ENCODE data around the gene ALDH3B2.

Gene ALDH3B2

GRCh38 chr11:67649634-67650510, 24.6 kb downstream of the ALDH3B2 start:
- Histone ChIP-seq H4K91ac (ENCODE audit: low read length) (peak overlapping the region; percentile 1), H3K79me1 (replicated peaks; ENCODE audit: low read length, poor library complexity, severe bottlenecking) (no peaks in the 10 kb centered on the region), H2AK5ac (ENCODE audit: low read length, severe bottlenecking) (no peak overlapping the region), H2AFZ (ENCODE audit: low read depth, low read length) (no peak overlapping the region), H3K18ac (ENCODE audit: low read depth in 1 of 2, low read length in 2 of 2) (no peak overlapping the region), H3K4me2 (ENCODE audit: low read length, poor library complexity, severe bottlenecking) (no peak overlapping the region), H3K4me1 (ENCODE audit: control insufficient read depth, insufficient read depth, low read depth, low read length) (peaks cover 3% of the 10 kb centered on the region), H2BK5ac (ENCODE audit: low read depth, low read length, poor library complexity, severe bottlenecking) (no peak overlapping the region), H4K8ac (ENCODE audit: low read length) (no peak overlapping the region), H2BK12ac (ENCODE audit: low read length in 2 of 2) (no peak overlapping the region), H3K23ac (ENCODE audit: low read length in 2 of 2) (no peak overlapping the region), H3K27me3 (ENCODE audit: control insufficient read depth in 1 of 2, insufficient read depth in 1 of 2, low read length in 2 of 2) (peaks cover 9 to 48% of the 10 kb centered on the region in 2 experiments), H3K9me3 (ENCODE audit: control insufficient read depth, low read length) (no peaks in the 10 kb centered on the region), H3K36me3 (ENCODE audit: control insufficient read depth in 1 of 2, insufficient read depth in 2 of 2, low read depth in 1 of 2, low read length in 2 of 2) (no peaks in the 10 kb centered on the region), H3K4ac (ENCODE audit: low read depth in 1 of 2, low read length in 2 of 2) (no peak overlapping the region), H3K14ac (ENCODE audit: low read length in 2 of 2) (peak overlapping the region in 1 of 2 experiments; percentile 55), H2BK15ac (ENCODE audit: low read depth, poor library complexity, severe bottlenecking) (no peak overlapping the region), H3K27ac (ENCODE audit: low read length, poor library complexity, severe bottlenecking) (no peak overlapping the region), H3K4me3 (ENCODE audit: insufficient read depth in 1 of 2, low read depth in 1 of 2, low read length in 2 of 2) (no peak overlapping the region), H2BK120ac (ENCODE audit: low read depth, low read length) (no peak overlapping the region), H3K9ac (ENCODE audit: low read length) (no peak overlapping the region)
- WGBS, result 93% methylated on average over 22 of the region's 22 CpGs
- DNase-seq, result no peak

- Histone ChIP-seq H2BK5ac (ENCODE audit: low read depth, low read length, poor library complexity, severe bottlenecking) (no peak overlapping the region), H4K8ac (ENCODE audit: low read length) (no peak overlapping the region), H2BK12ac (ENCODE audit: low read length in 2 of 2) (no peak overlapping the region), H3K27me3 (ENCODE audit: control insufficient read depth in 1 of 2, insufficient read depth in 1 of 2, low read length in 2 of 2) (peaks cover 9 to 44% of the 10 kb centered on the region in 2 experiments), H2AK5ac (ENCODE audit: low read length, severe bottlenecking) (no peak overlapping the region), H2BK15ac (ENCODE audit: low read depth, poor library complexity, severe bottlenecking) (no peak overlapping the region), H4K91ac (ENCODE audit: low read length) (peak overlapping the region; percentile 1), H3K4me3 (ENCODE audit: insufficient read depth in 1 of 2, low read depth in 1 of 2, low read length in 2 of 2) (no peak overlapping the region), H2AFZ (ENCODE audit: low read depth, low read length) (no peak overlapping the region), H3K9ac (ENCODE audit: low read length) (no peak overlapping the region), H2BK120ac (ENCODE audit: low read depth, low read length) (no peak overlapping the region), H3K36me3 (ENCODE audit: control insufficient read depth in 1 of 2, insufficient read depth in 2 of 2, low read depth in 1 of 2, low read length in 2 of 2) (no peaks in the 10 kb centered on the region), H3K27ac (ENCODE audit: low read length, poor library complexity, severe bottlenecking) (no peak overlapping the region), H3K14ac (ENCODE audit: low read length in 2 of 2) (no peak overlapping the region), H3K4ac (ENCODE audit: low read depth in 1 of 2, low read length in 2 of 2) (no peak overlapping the region), H3K9me3 (ENCODE audit: control insufficient read depth, low read length) (no peaks in the 10 kb centered on the region), H3K23ac (ENCODE audit: low read length in 2 of 2) (no peak overlapping the region), H3K4me2 (ENCODE audit: low read length, poor library complexity, severe bottlenecking) (no peak overlapping the region), H3K18ac (ENCODE audit: low read depth in 1 of 2, low read length in 2 of 2) (no peak overlapping the region), H3K79me1 (replicated peaks; ENCODE audit: low read length, poor library complexity, severe bottlenecking) (no peaks in the 10 kb centered on the region), H3K4me1 (ENCODE audit: control insufficient read depth, insufficient read depth, low read depth, low read length) (peaks cover 3% of the 10 kb centered on the region)
- 90% methylated on average over 12 of the region's 12 CpGs for WGBS
- no peak for DNase-seq
Measured at GRCh38 chr11:67648796-67649613, 25.4 kb downstream of the ALDH3B2 start.

- Histone ChIP-seq H3K4me3 (ENCODE audit: insufficient read depth in 1 of 2, low read depth in 1 of 2, low read length in 2 of 2) (no peak overlapping the region), H2BK12ac (ENCODE audit: low read length in 2 of 2) (no peak overlapping the region), H3K79me1 (replicated peaks; ENCODE audit: low read length, poor library complexity, severe bottlenecking) (no peaks in the 10 kb centered on the region), H3K23ac (ENCODE audit: low read length in 2 of 2) (no peak overlapping the region), H3K27ac (ENCODE audit: low read length, poor library complexity, severe bottlenecking) (no peak overlapping the region), H3K9me3 (ENCODE audit: control insufficient read depth, low read length) (no peaks in the 10 kb centered on the region), H3K4ac (ENCODE audit: low read depth in 1 of 2, low read length in 2 of 2) (no peak overlapping the region), H3K36me3 (ENCODE audit: control insufficient read depth in 1 of 2, insufficient read depth in 2 of 2, low read depth in 1 of 2, low read length in 2 of 2) (no peaks in the 10 kb centered on the region), H3K27me3 (ENCODE audit: control insufficient read depth in 1 of 2, insufficient read depth in 1 of 2, low read length in 2 of 2) (peaks cover 9 to 43% of the 10 kb centered on the region in 2 experiments), H2AK5ac (ENCODE audit: low read length, severe bottlenecking) (no peak overlapping the region), H2BK5ac (ENCODE audit: low read depth, low read length, poor library complexity, severe bottlenecking) (no peak overlapping the region), H4K8ac (ENCODE audit: low read length) (no peak overlapping the region), H4K91ac (ENCODE audit: low read length) (no peak overlapping the region), H3K18ac (ENCODE audit: low read depth in 1 of 2, low read length in 2 of 2) (no peak overlapping the region), H3K14ac (ENCODE audit: low read length in 2 of 2) (no peak overlapping the region), H2AFZ (ENCODE audit: low read depth, low read length) (no peak overlapping the region), H2BK15ac (ENCODE audit: low read depth, poor library complexity, severe bottlenecking) (no peak overlapping the region), H3K4me2 (ENCODE audit: low read length, poor library complexity, severe bottlenecking) (no peak overlapping the region), H2BK120ac (ENCODE audit: low read depth, low read length) (no peak overlapping the region), H3K4me1 (ENCODE audit: control insufficient read depth, insufficient read depth, low read depth, low read length) (peaks cover 3% of the 10 kb centered on the region), H3K9ac (ENCODE audit: low read length) (no peak overlapping the region)
- WGBS, result 68% methylated on average over 12 of the region's 12 CpGs
- DNase-seq, result no peak
Measured at GRCh38 chr11:67648140-67648795, 26.2 kb downstream of the ALDH3B2 start.

- no peak overlapping the region for H4K91ac ChIP-seq (ENCODE audit: low read length)
- H2BK120ac ChIP-seq (ENCODE audit: low read depth, low read length), result no peak overlapping the region
- no peak overlapping the region for H3K4me2 ChIP-seq (ENCODE audit: low read length, poor library complexity, severe bottlenecking)
- H3K27ac ChIP-seq (ENCODE audit: low read length, poor library complexity, severe bottlenecking), result no peak overlapping the region
- no peak overlapping the region for H2BK15ac ChIP-seq (ENCODE audit: low read depth, poor library complexity, severe bottlenecking)
- H3K4me3 ChIP-seq (ENCODE audit: insufficient read depth in 1 of 2, low read depth in 1 of 2, low read length in 2 of 2), result no peak overlapping the region
- H3K4me1 ChIP-seq (ENCODE audit: control insufficient read depth, insufficient read depth, low read depth, low read length), result peaks cover 3% of the 10 kb centered on the region
- H3K18ac ChIP-seq (ENCODE audit: low read depth in 1 of 2, low read length in 2 of 2), result no peak overlapping the region
- H2BK5ac ChIP-seq (ENCODE audit: low read depth, low read length, poor library complexity, severe bottlenecking), result no peak overlapping the region
- H2BK12ac ChIP-seq (ENCODE audit: low read length in 2 of 2), result no peak overlapping the region
- H3K36me3 ChIP-seq (ENCODE audit: control insufficient read depth in 1 of 2, insufficient read depth in 2 of 2, low read depth in 1 of 2, low read length in 2 of 2), result no peaks in the 10 kb centered on the region
- no peaks in the 10 kb centered on the region for H3K79me1 ChIP-seq (replicated peaks; ENCODE audit: low read length, poor library complexity, severe bottlenecking)
- no peak for DNase-seq
- H4K8ac ChIP-seq (ENCODE audit: low read length), result no peak overlapping the region
- H3K4ac ChIP-seq (ENCODE audit: low read depth in 1 of 2, low read length in 2 of 2), result no peak overlapping the region
- no peak overlapping the region for H2AK5ac ChIP-seq (ENCODE audit: low read length, severe bottlenecking)
- no peak overlapping the region for H3K9ac ChIP-seq (ENCODE audit: low read length)
- no peak overlapping the region for H2AFZ ChIP-seq (ENCODE audit: low read depth, low read length)
- 89% methylated on average over 11 of the region's 15 CpGs for WGBS
- no peaks in the 10 kb centered on the region for H3K9me3 ChIP-seq (ENCODE audit: control insufficient read depth, low read length)
- peaks cover 7 to 46% of the 10 kb centered on the region in 2 experiments for H3K27me3 ChIP-seq (ENCODE audit: control insufficient read depth in 1 of 2, insufficient read depth in 1 of 2, low read length in 2 of 2)
- H3K23ac ChIP-seq (ENCODE audit: low read length in 2 of 2), result no peak overlapping the region
- H3K14ac ChIP-seq (ENCODE audit: low read length in 2 of 2), result no peak overlapping the region
Measured at GRCh38 chr11:67647471-67647870, 27.0 kb downstream of the ALDH3B2 start.
